Liver (tissue), 3 donors: Measurements from ENCODE around the gene RAMAC.

Experiments
- ATF3 ChIP-seq: IDR thresholded peaks from 2 replicates; pipeline ENCODE4 v1.6.1; 2016; ENCODE audit warnings: antibody characterized with exemption
- EGR1 ChIP-seq, 2 donors: IDR thresholded peaks; 2 replicates each; pipeline ENCODE4 v1.6.1; 2016 to 2018; ENCODE audit warnings: antibody characterized with exemption in 2 of 2, low read depth in 2 of 2
- JUND ChIP-seq, 2 donors: IDR thresholded peaks; 2 replicates each; pipeline ENCODE4 v1.6.1; 2016; ENCODE audit warnings: antibody characterized with exemption in 2 of 2
- TAF1 ChIP-seq: conservative IDR thresholded peaks from 2 replicates; pipeline ENCODE4 v1.6.1; 2016; ENCODE audit warnings: antibody characterized with exemption, mild to moderate bottlenecking
- TF ChIP-seq, protein P1 (sequence below): fragments of 150-350 bp; IDR thresholded peaks from 2 replicates; pipeline ENCODE4 v1.5.1; 2017; ENCODE audit warnings: improper control_type of control experiment, low read depth, low read length; ENCODE audit not compliant: missing input control
- TF ChIP-seq, protein P2 (sequence below): IDR thresholded peaks from 2 replicates; pipeline ENCODE4 v1.6.1; 2016; ENCODE audit warnings: antibody characterized with exemption
- donor health status: healthy.
- donor health status: healthy.

DNA sequence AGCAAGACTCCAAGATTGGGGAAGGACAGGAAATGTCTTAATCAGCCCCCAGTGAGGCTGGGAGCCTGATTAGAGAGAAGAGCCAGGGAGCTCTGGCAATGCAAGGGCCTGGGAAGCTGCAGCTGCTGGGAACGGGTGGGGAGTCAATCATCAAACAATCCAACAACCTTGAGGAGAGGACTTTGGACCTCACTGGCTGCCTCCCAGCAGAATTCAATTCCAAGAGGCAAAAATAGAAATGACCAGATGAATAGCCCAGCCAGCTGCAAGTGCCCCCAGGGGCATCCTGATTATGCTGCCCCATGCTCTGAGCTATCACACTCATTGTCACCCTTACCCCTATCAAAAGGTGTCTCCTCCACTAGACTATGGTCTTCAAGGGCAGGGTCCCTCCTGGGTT lies 27.4 kb upstream of the RAMAC start:
- TF ChIP-seq, protein P1, sequence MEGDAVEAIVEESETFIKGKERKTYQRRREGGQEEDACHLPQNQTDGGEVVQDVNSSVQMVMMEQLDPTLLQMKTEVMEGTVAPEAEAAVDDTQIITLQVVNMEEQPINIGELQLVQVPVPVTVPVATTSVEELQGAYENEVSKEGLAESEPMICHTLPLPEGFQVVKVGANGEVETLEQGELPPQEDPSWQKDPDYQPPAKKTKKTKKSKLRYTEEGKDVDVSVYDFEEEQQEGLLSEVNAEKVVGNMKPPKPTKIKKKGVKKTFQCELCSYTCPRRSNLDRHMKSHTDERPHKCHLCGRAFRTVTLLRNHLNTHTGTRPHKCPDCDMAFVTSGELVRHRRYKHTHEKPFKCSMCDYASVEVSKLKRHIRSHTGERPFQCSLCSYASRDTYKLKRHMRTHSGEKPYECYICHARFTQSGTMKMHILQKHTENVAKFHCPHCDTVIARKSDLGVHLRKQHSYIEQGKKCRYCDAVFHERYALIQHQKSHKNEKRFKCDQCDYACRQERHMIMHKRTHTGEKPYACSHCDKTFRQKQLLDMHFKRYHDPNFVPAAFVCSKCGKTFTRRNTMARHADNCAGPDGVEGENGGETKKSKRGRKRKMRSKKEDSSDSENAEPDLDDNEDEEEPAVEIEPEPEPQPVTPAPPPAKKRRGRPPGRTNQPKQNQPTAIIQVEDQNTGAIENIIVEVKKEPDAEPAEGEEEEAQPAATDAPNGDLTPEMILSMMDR, result no peak
- no peak for TF ChIP-seq TAF1
- no peak for TF ChIP-seq EGR1 (IDR thresholded peaks at IDR 0.05; ENCODE audit: low read depth in 2 of 2)
- TF ChIP-seq JUND (IDR thresholded peaks at IDR 0.05), result no peak
- TF ChIP-seq, protein P2, sequence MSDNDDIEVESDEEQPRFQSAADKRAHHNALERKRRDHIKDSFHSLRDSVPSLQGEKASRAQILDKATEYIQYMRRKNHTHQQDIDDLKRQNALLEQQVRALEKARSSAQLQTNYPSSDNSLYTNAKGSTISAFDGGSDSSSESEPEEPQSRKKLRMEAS, result no peak
- no peak for TF ChIP-seq ATF3
